Right atrium auricular region (tissue), 2 donors: ENCODE data around the gene GHSR. TPM values are rescaled to one million over a fixed set of nuclear protein-coding genes. Genes with fewer than 3 reads are reported as not detected.

Experiments used
- DNase-seq: peaks from one replicate; pipeline ENCODE4 v3.0.0-alpha.2; 2019; ENCODE audit warnings: low spot score
- H3K27ac ChIP-seq, 2 donors: fragments of 200-600 bp; sonication (generic); 1 replicate in 1 of 2; 2 replicates in 1 of 2; pipeline ENCODE4 v1.5.1; 2016 to 2019
- H3K27me3 ChIP-seq, 2 donors: fragments of 200-600 bp; sonication (generic); one replicate each; pipeline versions ENCODE4 v1.5.1 to v1.6.0; 2017 to 2019
- H3K36me3 ChIP-seq: fragments of 200-600 bp; sonication (generic); one replicate; pipeline ENCODE4 v1.5.1; 2016
- H3K4me1 ChIP-seq, 2 donors: fragments of 200-600 bp; sonication (generic); one replicate each; pipeline versions ENCODE4 v1.5.1 to v1.6.0; 2017 to 2019
- H3K4me3 ChIP-seq, 2 donors: fragments of 200-600 bp; sonication (generic); 1 replicate in 1 of 2; 2 replicates in 1 of 2; pipeline ENCODE4 v1.5.1; 2017 to 2019; ENCODE audit warnings: mild to moderate bottlenecking in 1 of 2, moderate library complexity in 1 of 2
- H3K9me3 ChIP-seq, 2 donors: fragments of 200-600 bp; sonication (generic); one replicate each; pipeline ENCODE4 v1.5.1; 2019
- total RNA-seq, 2 donors: library from RNA; depleted of rRNA; stranded (reverse); fragments of >200 nt; gene quantifications; one replicate each; pipeline ENCODE4 v1.1.0, GENCODE V29; 2016
- TF ChIP-seq, protein P1 (sequence below), 2 donors: fragments of 200-600 bp; sonication (generic); IDR thresholded peaks; one replicate each; pipeline ENCODE4 v1.5.1; 2019; ENCODE audit warnings: antibody characterized with exemption in 2 of 2

Gene GHSR
- total RNA-seq, 2 donors from 2014 or later = not detected

DNA sequence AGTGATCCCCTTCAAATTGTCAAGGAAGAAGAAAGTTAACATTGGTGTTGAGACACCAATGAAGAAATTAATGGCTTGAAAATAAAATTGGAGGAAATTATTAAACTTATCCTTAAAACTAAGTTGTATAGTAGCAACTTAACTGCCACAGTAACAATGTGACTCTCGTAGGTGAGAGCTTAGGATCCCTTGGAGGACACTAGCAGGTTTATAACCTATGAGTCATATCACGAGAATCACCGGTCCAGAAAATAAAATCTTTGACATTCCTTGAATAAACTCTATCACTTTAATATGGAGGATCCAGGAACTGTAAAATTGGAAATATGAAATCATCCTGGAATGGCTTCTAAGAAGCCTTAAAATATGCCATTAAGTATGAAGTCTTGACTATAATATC lies 2.1 kb downstream of the GHSR start:
- Histone ChIP-seq H3K9me3 (no peaks in the 10 kb centered on the region), H3K4me3 (no peak overlapping the region), H3K27me3 (peaks cover 18 to 25% of the 10 kb centered on the region in 2 donors), H3K36me3 (no peaks in the 10 kb centered on the region), H3K4me1 (peaks cover 0 to 23% of the 10 kb centered on the region in 2 donors), H3K27ac (no peak overlapping the region)
- no peak for DNase-seq
- TF ChIP-seq, protein P1, sequence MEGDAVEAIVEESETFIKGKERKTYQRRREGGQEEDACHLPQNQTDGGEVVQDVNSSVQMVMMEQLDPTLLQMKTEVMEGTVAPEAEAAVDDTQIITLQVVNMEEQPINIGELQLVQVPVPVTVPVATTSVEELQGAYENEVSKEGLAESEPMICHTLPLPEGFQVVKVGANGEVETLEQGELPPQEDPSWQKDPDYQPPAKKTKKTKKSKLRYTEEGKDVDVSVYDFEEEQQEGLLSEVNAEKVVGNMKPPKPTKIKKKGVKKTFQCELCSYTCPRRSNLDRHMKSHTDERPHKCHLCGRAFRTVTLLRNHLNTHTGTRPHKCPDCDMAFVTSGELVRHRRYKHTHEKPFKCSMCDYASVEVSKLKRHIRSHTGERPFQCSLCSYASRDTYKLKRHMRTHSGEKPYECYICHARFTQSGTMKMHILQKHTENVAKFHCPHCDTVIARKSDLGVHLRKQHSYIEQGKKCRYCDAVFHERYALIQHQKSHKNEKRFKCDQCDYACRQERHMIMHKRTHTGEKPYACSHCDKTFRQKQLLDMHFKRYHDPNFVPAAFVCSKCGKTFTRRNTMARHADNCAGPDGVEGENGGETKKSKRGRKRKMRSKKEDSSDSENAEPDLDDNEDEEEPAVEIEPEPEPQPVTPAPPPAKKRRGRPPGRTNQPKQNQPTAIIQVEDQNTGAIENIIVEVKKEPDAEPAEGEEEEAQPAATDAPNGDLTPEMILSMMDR (IDR thresholded peaks at IDR 0.05) = no peak

DNA sequence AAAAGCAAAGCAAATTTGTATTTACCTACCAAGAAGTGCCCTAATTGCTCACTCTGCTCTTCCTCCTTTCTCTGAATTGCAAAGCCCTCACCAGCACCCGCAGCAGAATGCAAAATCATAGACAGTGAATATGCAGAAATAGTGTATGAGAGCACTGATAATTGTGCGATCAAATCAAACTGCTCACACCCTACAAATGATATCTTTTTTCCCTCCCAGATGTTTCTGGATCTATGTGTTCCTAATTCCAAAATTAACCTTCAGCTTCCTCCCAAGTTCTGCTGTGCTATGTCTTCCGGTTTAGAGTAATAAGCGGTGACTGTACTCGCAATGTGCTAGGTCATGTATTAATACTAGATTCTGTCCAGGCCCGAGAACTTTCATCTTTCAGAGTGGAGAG lies 3.4 kb downstream of the GHSR start:
- peaks cover 10 to 25% of the 10 kb centered on the region in 2 donors for H3K27me3 ChIP-seq
- H3K9me3 ChIP-seq = no peaks in the 10 kb centered on the region
- peaks cover 0 to 21% of the 10 kb centered on the region in 2 donors for H3K4me1 ChIP-seq
- no peak for DNase-seq
- TF ChIP-seq, protein P1 (IDR thresholded peaks at IDR 0.05) = no peak
- no peak overlapping the region for H3K4me3 ChIP-seq
- H3K27ac ChIP-seq = no peak overlapping the region
- H3K36me3 ChIP-seq = no peaks in the 10 kb centered on the region

DNA sequence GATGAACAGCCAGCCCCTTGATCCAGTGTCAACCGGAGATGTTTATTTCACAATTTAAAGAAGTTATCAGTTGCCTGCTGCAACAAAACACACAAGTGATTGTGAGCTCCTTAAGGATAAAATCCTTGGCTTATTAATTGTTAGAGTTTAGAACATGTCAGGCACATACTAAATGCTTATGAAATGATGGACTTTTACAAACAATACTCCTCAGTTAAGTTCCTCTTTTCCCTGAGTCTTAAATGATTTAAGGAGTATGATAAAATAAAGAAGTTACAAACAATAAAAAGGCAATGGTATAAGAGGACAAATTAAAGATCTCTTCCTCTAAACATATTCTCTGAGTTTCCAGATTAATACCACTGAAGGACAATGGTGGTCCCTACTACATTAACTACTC lies 5.7 kb downstream of the GHSR start:
- Histone ChIP-seq H3K36me3 (no peaks in the 10 kb centered on the region), H3K9me3 (no peaks in the 10 kb centered on the region), H3K27ac (no peak overlapping the region), H3K27me3 (peaks cover 0 to 4% of the 10 kb centered on the region in 2 donors), H3K4me1 (peaks cover 0 to 2% of the 10 kb centered on the region in 2 donors), H3K4me3 (no peak overlapping the region)
- DNase-seq = no peak
- TF ChIP-seq, protein P1 (IDR thresholded peaks at IDR 0.05) = no peak

DNA sequence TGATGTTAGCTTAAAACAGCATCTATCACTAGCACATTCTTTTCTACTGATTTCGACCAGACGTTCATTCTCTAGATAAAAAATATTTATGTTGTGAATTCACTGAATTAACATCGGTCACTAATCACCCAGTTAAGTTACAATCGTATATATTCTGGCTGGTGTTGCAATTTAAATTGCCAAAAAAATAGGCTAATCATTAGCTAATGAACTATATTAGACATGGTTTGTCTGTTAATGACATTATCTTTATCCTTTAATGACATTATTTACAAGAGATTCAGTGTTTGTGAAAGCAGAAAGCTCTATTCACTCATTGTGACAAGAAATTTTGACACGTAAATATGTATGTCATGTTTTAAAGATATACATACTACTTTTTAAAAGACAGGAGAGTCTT lies 6.7 kb downstream of the GHSR start:
- no peak for DNase-seq
- H3K4me1 ChIP-seq = no peaks in the 10 kb centered on the region
- no peak overlapping the region for H3K4me3 ChIP-seq
- no peaks in the 10 kb centered on the region for H3K9me3 ChIP-seq
- TF ChIP-seq, protein P1 (IDR thresholded peaks at IDR 0.05) = no peak
- no peak overlapping the region for H3K27ac ChIP-seq
- H3K36me3 ChIP-seq = no peaks in the 10 kb centered on the region
- H3K27me3 ChIP-seq = no peaks in the 10 kb centered on the region

DNA sequence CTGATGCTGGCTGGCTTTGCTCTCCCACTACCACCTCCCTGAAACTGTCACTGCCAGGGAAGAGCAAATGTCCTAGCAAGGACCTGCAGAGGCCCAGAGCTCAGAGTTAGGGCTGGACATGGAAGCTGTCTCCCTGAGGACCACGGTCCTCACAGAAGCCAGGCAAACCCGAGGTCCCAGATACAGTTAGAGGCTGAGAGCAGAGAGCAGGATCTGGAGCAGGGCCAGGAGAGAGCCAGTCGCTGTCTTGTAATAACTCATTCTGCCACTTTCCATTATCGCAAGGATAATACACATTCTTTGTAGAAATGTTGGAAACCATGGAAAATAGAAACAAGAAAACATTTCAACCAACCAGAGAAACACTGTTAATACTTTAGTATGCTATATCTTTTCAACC lies 10.1 kb downstream of the GHSR start:
- DNase-seq = no peak
- Histone ChIP-seq H3K27ac (no peak overlapping the region), H3K4me3 (no peak overlapping the region), H3K4me1 (no peaks in the 10 kb centered on the region), H3K36me3 (no peaks in the 10 kb centered on the region), H3K9me3 (no peaks in the 10 kb centered on the region), H3K27me3 (no peaks in the 10 kb centered on the region)
- TF ChIP-seq, protein P1 (IDR thresholded peaks at IDR 0.05) = no peak

DNA sequence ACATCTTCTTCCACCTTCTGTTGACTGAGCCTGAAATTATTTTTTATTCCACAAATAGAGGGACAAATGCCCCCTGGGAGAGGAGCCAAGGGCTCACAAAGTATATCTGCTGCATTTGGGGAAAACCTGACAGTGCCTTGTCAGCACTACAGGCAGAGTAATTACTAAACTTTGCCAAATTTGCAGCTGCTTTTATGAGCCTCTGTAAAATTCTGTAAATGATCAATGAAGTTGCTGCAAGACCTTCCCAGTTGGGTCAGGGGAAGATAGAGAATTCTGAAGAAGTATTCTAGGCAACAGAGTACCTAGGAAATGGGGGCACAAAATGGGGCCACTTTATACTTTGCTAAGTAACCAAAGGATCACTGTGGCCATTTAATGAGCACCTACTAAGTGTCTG lies 10.5 kb downstream of the GHSR start:
- Histone ChIP-seq H3K9me3 (peaks cover 0 to 4% of the 10 kb centered on the region in 2 donors), H3K27me3 (no peaks in the 10 kb centered on the region), H3K4me1 (no peaks in the 10 kb centered on the region), H3K4me3 (no peak overlapping the region), H3K27ac (no peak overlapping the region), H3K36me3 (no peaks in the 10 kb centered on the region)
- no peak for DNase-seq
- TF ChIP-seq, protein P1 (IDR thresholded peaks at IDR 0.05) = no peak
